GM21367 (cell line): ENCODE measurements around the gene PPP1R3D.

Experiments
- ATAC-seq: cut with Tn5 transposase; IDR thresholded peaks from one replicate; pipeline ENCODE4 v1.9.1; 2021; ENCODE audit not compliant: unreplicated experiment

PPP1R3D gene

DNA sequence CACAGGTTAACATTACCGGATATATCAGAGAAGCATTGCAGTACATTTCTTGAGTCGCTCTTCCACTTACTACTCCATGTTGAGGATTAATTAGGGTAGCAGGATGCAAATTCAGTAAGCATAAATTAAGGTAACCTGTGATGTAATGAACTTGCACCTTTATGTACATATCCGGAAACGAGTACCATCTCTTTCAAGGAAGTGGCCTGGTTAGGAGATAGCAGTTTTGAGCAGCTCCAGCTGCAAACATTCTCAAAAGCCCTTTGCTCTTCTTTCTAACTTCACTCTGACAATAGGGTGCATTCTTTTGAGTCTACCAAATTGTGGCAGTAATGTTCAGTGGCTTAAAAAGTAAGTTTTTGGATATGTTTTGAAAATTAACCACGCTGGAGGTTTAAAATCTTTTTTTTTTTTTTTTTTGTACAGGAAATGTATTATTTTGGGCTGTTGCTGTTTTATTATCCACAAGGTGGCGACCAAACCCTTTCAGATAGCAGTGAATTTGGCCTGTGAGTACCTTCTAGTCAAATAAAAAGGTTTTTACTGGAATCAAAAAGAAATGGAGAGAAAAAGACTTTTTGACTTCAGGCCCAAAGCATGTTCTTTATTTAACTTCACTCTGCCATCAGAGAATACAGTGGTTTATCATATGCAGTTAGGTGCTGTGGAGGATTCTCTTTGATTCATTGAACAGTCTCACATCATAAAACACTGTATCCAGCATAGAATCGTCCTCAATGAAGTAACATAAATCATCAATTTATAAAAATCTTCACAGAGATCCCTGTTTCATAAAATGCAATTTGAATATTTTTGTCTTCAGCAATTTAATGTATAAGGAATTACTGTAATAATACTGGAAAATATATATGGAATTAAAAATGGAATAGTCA is 9.0 kb upstream of the PPP1R3D start:
- no peak for ATAC-seq

DNA sequence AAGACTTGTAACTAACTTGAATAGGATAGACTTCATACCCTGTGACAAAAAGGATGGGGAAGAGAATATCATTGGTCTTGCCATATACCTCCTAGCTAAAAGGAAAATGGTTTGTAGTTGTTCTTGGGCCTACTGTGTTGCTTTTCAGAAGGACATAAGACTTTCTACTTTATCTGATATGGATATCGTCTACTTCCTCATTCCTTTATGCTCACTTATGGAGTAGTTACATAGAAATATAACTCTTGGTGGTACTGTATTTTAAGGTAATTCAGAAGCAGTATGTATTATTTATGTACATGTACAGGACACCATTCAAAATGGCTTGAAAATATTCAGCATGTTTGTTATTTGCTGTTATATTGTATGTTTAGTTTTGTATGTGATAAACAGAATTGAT is 8.1 kb upstream of the PPP1R3D start:
- no peak for ATAC-seq

DNA sequence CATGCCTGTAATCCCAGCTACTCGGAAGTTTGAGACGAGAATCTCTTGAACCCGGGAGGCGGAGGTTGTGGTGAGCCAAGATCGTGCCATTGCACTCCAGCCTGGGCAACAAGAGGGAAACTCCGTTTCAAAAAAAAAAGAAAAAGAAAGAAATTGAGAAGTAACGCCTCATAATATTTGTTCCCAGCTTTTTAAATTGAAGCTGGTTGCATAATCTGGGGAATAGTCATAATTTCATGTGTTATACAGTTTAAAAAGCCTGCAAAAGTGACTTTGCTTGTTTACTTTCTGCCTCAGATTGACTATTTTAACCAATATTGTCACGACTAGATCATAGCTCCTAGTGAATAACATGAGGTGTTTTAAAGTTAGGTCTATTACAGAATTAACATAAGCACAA is 7.3 kb upstream of the PPP1R3D start:
- no peak for ATAC-seq

DNA sequence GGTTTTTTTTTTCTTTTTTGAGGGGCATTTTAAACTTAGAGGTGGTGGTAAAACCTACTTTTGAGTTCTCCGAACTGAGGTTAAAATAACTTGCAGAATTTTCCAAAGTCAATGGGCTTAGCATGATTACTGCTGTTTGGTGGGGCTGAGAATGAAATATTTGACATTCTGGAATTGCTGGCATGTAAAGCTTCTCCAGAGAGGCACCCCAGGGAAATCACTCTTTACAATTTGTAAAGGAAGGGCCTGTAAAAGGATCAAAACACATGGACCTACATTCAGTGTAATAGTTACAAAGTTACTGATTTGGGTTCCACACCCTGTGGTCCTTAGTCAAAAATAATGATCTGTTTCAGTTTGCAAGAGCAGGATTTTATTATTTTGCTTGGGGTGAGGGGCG is 5.6 kb upstream of the PPP1R3D start:
- ATAC-seq, result no peak

DNA sequence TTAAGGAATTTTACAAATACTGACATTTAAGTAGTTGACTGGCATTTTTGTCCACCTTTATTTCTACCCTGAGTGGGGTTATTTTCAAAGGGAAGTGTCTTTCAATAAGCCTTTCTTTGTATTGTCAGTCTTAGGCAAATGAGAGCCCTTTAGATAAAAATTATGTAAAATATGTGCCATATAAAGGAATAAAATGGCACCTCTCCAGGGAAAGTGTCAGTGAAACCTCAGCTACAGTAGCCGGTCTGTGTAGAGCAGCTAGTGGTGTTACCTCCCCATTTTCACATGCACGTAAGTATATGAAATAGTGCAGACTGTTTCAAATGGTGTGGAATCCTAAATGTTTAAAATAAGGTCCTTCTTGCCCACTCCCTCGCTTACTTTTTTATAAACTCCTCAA is 5.1 kb upstream of the PPP1R3D start:
- ATAC-seq, result no peak

DNA sequence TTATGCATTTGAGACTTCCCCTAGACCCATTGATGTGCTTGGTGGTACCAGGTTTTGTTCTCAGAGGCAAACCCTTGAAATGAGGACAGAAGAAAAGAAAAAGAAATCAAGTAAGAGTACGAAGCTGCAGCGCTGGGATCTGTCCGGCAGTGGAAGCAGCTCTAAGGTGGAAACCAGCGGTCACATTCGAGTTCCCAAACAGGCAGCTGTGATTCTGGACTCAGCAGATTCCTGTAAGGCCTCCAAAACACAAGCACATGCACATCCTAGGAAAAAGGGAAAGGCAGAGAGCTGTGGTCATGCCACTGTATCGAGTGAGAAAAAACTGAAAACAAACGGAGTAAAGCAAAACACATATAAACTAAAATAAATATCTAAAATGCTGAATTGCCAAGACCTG is 4.6 kb upstream of the PPP1R3D start:
- no peak for ATAC-seq

DNA sequence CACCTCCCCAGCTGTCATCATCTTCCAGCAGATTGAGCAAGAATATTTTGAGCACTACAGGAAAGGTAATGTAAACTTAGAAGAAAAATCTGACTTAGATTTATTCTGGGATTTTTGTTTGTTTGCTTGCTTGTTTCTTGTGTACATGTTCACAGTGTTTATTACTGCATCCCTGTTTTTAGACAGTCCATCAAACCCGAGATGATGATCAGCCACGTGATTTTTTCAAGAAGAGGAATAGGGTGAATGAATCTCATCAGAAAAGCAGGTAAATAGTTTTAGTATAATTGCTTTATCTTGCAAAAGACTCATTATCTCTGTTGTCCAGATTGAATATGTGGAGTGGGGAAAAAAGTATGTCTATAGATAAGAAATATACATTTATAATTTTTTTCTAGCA is 2.1 kb upstream of the PPP1R3D start:
- ATAC-seq, result no peak

DNA sequence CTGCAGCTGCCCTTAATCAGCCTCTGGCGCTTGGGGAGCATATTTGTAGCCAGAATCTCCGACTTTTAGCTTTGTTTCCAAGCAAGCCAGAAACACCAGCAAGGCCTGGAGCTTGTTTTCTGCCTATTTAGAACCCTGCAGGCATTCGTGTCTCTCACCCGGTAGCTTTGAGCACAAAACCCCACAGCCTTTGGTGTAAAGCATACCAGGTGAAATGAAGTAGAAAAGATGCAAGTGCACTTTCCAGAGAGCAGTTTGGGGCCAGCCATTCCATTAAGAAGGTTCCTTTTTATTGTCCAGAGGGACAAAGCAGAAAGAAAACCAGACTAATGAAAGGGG is 820 bp upstream of the PPP1R3D start:
- ATAC-seq, result peak; percentile 7

DNA sequence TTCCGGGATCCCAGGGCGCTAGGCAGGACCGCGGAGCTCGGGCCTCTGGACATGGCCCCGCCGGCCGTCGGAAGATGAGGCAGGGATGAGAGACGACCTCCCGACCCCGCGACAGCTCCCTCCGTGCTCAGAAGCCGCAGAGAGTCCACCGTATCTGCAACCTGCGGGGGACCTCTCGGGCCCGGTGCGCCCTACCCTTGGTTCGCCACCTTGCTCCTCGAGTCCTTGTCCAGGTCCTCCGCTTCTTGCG is 301 bp downstream of the PPP1R3D start:
- ATAC-seq, result peak; percentile 27

DNA sequence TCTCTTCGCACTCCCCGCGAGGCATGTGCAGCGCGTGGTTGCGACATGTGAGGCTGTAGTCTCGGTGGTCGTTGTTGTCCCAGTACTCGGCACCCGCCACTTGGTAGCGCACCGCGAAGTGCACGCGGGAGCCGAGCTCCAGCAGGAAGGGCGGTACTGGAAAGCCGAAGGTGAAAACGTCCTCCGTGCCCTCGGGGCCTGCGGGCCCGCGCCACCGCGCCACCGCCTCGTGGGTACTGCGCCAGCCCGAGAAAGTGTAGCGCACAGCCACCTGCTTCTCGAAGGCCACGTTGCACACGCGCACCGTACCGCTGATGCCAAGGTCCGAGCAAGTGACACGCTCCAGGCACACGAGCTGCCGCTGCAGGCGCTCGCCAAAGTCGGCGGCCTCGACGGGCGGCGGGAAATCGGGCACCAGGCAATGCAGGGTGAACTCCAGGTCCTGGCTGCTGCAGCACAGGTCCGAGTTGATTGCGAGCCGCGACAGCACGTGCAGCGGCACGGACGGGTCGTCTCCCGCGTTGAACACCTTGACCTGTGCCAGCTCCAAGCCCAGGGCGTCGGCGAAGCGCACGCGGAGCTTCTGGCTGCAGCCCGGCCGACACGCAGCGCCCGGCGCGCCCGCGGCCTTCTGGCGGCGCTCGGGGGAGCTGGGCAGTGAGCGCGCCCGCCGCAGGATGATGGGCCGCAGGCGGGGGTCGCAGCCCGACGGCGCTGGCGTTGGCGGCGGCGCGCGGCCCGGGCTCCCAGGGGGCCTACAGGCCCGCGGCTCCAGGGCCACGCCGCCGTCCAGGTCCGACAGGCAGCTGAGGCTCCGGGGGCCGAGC is 840 bp downstream of the PPP1R3D start:
- peak; percentile 10 for ATAC-seq

DNA sequence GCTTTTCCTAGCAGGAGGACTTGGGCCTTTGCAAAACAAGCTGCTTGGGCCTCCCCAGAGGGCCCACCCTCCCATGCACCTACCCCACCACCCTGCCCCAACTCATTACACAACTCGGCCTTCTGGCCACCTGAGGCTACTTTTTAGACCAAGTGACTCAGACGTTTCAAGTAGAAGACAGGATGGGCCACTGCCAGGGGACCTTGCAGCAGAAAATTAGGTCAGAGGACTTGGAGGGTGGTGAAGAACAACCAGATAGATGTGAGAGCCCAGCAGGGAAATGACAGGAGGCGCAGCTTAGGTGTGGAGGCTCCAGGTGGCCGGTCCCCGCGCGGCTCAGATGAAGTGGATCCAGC is 1.4 kb downstream of the PPP1R3D start:
- no peak for ATAC-seq

DNA sequence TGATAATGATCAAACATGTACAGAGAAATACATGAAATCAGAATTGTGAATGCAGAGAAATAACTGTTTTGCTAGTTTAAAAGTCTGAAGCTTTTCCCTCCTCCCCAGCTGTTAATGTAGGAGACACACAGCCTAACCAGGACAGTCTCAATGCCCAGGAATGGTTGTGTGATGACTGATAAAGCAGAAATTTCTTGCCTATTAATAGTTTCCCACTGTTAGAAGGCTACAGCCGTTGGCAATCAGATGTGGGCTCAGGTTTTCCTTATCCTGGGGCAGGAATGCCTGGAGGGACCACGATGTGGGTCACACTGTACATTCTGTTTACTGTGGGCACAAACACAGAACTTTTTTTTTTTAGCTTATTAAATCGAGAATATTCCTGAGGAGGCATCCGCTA is 1.9 kb downstream of the PPP1R3D start:
- no peak for ATAC-seq

DNA sequence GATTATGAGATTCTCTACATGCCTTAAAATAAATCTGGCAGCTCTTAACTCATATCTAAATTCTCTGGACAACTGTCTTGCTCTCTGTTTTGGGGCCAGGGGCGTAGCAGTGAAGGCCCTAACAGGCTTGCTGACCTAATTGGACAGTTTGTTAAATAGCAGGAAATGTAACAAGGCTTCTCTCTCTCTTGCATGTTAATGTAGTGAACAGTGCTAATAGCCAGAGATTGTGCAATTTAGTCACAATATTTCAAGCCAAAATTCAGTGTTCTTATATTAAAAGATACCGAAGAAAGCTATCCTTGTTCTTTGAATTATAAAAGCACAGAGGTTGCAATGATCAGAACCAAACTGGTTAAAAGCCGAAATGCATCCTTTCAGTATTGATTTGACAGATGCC is 3.0 kb downstream of the PPP1R3D start:
- no peak for ATAC-seq

DNA sequence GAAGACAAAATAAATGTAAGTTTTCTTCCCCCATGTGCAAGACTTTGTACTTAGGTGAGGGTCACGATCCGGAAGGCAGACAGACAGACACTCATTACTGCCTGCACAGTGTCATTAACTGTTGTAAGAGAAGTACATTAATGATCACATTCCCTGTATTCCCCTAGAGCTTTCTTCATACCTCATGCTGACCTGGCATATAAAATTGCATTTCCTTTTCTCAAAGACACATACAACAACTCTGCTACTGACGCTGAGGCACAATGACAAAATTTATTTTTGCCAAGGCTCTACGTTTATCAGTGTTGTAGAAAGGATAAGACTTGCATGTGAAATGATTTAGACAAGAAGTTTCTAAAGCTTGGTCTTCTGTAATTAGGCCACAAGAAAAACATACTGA is 3.7 kb downstream of the PPP1R3D start:
- no peak for ATAC-seq

DNA sequence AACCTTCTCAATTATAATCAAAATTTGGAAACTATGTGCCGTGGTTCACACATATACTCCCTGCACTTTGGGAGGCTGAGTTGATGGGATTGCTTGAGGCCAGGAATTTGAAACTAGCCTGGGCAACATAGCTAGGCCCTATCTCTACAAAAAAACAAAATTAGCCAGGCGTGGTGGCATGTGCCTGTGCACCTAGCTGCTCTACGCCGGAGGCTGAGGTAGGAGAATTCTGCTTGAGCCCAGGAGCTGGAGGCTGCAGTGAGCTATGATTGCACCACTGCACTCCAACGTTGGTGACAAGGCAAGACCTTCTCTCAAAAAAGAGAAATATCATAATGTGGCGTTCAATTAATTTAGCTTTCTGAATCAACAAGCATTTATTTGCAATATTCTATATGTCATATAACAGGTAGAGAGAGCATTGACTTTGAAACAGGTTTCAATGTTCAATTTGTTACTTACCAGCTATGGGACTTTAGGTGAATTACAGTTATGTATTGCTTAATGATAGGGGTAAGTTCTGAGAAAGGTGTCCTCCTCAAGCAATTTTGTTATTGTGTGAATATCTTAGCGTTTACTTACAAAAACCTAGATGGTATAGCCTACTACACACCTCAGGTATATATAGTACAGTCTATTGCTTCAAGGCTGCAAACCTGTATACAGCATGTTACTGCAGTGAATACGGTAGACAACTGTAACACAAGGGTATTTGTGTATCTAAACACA is 4.5 kb downstream of the PPP1R3D start:
- no peak for ATAC-seq

DNA sequence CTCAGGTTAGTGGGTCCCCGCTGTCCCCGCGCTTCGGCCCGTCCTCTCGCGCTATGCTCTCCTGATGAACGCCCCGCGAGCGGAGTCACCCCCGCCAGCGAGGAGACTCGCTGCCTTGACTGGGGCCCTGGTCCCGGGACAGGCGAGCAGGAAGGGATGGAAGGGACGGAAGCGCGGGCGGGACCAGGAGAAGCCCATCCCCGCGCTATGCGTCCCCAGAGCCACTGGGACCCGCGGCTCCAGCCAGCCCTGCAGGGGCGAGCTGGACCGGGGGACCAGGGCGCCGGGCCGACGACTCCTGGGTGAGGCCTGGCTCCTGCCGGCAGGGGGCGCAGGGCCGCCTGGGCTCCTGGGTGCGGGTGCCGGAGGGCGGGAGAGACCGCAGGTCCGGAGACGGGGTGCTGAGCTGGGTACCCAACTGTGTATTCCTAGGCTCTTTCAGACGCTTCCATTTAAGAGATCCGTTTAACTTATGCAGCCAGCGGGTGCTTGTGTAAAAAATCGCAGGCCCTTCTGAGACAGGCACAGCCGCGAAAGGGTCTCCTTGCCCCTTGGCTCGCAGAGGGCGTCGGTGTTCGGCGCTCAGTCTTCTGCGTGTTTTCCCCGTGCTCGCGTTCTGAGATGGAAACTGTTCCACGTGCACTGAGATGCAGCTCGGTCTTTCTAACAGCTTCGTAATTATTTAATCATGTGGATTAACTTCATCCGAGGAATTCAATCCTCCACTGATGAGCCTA is 6.1 kb downstream of the PPP1R3D start:
- peak; percentile 87 for ATAC-seq

DNA sequence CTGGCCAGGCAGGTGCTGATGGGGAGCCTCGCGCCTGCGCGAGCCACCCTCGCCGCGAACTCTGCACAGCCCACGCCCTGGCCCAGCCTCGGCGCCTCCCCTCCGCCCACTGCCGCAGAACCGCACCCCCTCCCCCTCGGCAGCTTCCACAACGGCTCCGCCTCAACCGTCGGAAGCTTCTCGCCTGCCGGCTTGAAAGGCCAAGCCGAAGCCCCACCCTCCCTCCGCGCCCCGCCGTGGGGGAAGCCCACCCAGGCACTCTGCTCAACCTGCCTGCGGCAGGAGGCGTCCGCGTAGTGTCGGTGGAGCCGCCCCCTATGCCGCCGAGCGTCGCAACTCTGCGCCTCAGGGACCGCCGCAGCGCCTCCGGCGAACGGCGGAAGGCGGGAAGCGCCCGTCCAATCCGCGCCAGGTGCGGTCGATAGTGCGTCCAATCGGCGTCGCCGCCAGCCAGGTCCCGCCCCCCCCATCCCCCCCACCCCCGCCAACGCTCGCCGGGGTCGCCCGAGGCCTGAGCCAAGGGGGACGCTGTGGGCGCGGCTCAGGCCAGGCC is 6.7 kb downstream of the PPP1R3D start, which contains the start of gene SYCP2:
Gene SYCP2 (minus strand): TSS at position 342 of the 553 bp plus-strand sequence. CDS start 11,224 bp downstream, outside the sequence.
- ATAC-seq, result no peak

DNA sequence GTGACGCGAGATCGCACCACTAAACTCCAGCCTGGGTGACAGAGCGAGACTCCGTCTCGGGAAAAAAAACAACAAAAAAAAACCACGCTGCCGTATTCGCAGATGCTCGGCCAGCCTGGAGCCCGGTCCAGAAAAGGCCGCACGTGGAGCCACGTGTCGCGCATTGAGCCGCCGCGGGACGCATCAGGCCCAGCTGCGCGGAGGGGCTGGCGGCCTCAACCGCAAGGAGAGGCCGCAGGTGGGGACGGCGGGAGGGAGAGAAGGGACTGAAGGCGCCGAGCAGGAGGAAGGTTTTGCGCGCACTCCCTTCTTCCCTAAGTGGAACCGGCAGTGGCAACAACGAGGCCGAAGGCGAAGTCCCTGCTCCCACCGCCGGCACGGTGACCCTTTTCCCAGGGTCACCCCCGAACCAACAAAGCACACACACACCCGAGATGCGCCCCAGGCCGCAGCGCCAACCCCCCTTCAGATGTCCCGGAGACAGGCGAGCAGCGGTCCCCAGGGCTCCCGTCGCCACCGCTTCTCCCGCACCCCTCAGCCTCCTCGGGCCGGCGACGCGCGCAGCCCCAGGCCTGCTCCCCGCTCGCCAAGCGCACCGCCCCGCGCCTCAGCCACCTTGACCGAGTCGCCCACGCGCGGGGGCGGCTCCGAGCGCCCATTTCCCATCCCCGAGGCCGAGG is 7.3 kb downstream of the PPP1R3D start:
- ATAC-seq, result no peak

DNA sequence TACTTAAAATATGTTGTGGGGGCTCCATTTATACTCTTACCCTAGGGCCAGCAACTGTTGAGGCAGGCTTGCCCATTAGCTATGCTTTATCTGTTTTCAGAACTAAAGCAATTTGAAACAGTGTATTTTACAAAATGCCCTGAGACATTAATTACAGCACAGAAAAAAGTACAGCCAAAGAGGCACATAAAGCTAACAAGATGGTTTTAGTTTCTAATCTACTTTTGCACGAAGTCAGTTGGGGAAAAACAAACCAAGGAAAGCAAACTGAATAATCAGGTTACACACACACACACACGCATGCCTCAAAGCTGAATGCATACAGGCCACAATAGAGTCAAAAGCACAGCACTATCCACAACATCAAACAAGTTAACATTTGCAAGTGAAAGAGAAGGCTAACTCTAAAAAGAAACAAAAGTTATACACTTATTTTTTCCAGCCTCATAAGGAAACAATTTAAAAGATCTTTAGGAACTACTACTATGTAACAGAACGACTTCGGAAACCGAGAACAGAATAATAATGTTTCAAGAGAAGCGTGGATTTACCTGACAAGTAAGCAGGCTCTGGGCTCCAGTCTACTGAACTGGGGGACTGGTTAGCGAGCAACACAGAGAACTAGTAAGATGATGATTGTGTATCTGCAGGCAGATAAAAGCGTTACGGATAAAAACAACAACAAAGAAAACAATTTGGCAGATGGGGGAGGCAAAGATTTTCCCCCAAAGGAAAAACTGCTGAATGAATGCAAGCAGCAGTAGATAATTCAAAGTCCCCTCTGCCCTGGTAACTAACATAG is 8.4 kb downstream of the PPP1R3D start:
- ATAC-seq, result no peak

DNA sequence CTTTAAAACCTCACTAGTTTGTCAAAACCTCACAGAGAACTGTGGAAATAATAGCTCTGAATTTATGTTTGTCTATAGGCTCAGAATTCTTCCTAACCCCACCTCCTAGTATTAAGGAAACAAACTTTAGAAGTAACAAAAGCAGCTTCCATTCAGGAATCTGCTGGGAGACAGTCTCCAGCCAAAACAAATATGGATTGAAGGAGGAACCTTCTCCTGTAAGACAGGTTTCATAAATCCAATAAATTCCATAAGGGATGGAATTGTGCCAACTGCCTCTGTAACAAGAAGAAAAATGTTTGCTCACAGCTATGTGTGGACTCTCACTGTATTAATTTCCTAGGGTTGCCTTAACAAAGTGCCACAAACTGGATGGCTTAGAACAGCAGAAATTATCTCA is 14.2 kb downstream of the PPP1R3D start:
- no peak for ATAC-seq
